ENCODE data around the gene DERL2.

- TF ChIP-seq CTCF (conservative IDR thresholded peaks at IDR 0.05; ENCODE audit: low read depth, low read length) (no peak), EZH2phosphoT487 (IDR thresholded peaks at IDR 0.05; ENCODE audit: borderline replicate concordance, low read length) (no peak), EZH2 (IDR thresholded peaks at IDR 0.05; ENCODE audit: low read length, unreplicated experiment) (no peak)
Observed at GRCh38 chr17:5434984-5435383, 51.0 kb downstream of the DERL2 start.

All from PC-3 (cell line).